ENCODE results near the gene HSD17B10. TPM values are rescaled to one million over a fixed set of nuclear protein-coding genes. Genes with fewer than 3 reads are reported as not detected.

The HSD17B10 gene
- polyA plus RNA-seq, 1 donor from 2014 or later, result 112 TPM

GRCh38 chrX:53458082-53458481 is 23.9 kb upstream of the HSD17B10 start:
- H3K27me3 ChIP-seq (ENCODE audit: insufficient read depth, low read depth, low read length), result no peaks in the 10 kb centered on the region
- H3K36me3 ChIP-seq (ENCODE audit: insufficient read depth, low read length), result no peaks in the 10 kb centered on the region
- no peaks in the 10 kb centered on the region for H3K79me2 ChIP-seq (replicated peaks; ENCODE audit: insufficient read depth, low read length)
- H3F3A ChIP-seq (ENCODE audit: insufficient read depth, low read length, poor library complexity, severe bottlenecking), result no peaks in the 10 kb centered on the region
- no peak overlapping the region for H3K27ac ChIP-seq (ENCODE audit: low read length)
- no peak overlapping the region for H3K4me2 ChIP-seq (ENCODE audit: low read length)
- H3K4me3 ChIP-seq (ENCODE audit: low read length), result no peak overlapping the region
- no peak overlapping the region for H3K9ac ChIP-seq (ENCODE audit: low read length)
- no peaks in the 10 kb centered on the region for H4K20me1 ChIP-seq (ENCODE audit: insufficient read depth)
- no peak overlapping the region for H2AFZ ChIP-seq (ENCODE audit: low read depth, low read length)
- H3K9me2 ChIP-seq (ENCODE audit: insufficient read depth, low read length), result no peaks in the 10 kb centered on the region
- TF ChIP-seq CTCF (IDR thresholded peaks at IDR 0.05; ENCODE audit: poor library complexity, severe bottlenecking), result no peak
- no peak for TF ChIP-seq TAF1 (IDR thresholded peaks at IDR 0.05; ENCODE audit: low read depth)
- TF ChIP-seq EZH2 (IDR thresholded peaks at IDR 0.05; ENCODE audit: borderline replicate concordance, insufficient read depth, low read length, poor library complexity, severe bottlenecking), result no peak
- TF ChIP-seq MXI1 (conservative IDR thresholded peaks at IDR 0.05; ENCODE audit: poor library complexity, severe bottlenecking), result no peak
- TF ChIP-seq EP300 (conservative IDR thresholded peaks at IDR 0.05; ENCODE audit: poor library complexity, severe bottlenecking), result no peak
- TF ChIP-seq, protein P1, sequence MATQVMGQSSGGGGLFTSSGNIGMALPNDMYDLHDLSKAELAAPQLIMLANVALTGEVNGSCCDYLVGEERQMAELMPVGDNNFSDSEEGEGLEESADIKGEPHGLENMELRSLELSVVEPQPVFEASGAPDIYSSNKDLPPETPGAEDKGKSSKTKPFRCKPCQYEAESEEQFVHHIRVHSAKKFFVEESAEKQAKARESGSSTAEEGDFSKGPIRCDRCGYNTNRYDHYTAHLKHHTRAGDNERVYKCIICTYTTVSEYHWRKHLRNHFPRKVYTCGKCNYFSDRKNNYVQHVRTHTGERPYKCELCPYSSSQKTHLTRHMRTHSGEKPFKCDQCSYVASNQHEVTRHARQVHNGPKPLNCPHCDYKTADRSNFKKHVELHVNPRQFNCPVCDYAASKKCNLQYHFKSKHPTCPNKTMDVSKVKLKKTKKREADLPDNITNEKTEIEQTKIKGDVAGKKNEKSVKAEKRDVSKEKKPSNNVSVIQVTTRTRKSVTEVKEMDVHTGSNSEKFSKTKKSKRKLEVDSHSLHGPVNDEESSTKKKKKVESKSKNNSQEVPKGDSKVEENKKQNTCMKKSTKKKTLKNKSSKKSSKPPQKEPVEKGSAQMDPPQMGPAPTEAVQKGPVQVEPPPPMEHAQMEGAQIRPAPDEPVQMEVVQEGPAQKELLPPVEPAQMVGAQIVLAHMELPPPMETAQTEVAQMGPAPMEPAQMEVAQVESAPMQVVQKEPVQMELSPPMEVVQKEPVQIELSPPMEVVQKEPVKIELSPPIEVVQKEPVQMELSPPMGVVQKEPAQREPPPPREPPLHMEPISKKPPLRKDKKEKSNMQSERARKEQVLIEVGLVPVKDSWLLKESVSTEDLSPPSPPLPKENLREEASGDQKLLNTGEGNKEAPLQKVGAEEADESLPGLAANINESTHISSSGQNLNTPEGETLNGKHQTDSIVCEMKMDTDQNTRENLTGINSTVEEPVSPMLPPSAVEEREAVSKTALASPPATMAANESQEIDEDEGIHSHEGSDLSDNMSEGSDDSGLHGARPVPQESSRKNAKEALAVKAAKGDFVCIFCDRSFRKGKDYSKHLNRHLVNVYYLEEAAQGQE (IDR thresholded peaks at IDR 0.05; ENCODE audit: borderline replicate concordance), result no peak
- no peak for TF ChIP-seq SMC3 (conservative IDR thresholded peaks at IDR 0.05; ENCODE audit: poor library complexity)
- TF ChIP-seq POLR2AphosphoS5 (IDR thresholded peaks at IDR 0.05), result no peak
- TF ChIP-seq RAD21 (conservative IDR thresholded peaks at IDR 0.05), result no peak
- H3K9me3 ChIP-seq (ENCODE audit: low read length), result no peaks in the 10 kb centered on the region

GRCh38 chrX:53456254-53456653 is 22.1 kb upstream of the HSD17B10 start:
- H3F3A ChIP-seq (ENCODE audit: insufficient read depth, low read length, poor library complexity, severe bottlenecking), result no peaks in the 10 kb centered on the region
- H3K9me2 ChIP-seq (ENCODE audit: insufficient read depth, low read length), result no peaks in the 10 kb centered on the region
- H3K36me3 ChIP-seq (ENCODE audit: insufficient read depth, low read length), result no peaks in the 10 kb centered on the region
- no peaks in the 10 kb centered on the region for H3K79me2 ChIP-seq (replicated peaks; ENCODE audit: insufficient read depth, low read length)
- no peaks in the 10 kb centered on the region for H4K20me1 ChIP-seq (ENCODE audit: insufficient read depth)
- TF ChIP-seq SMC3 (conservative IDR thresholded peaks at IDR 0.05; ENCODE audit: poor library complexity) (no peak), RAD21 (conservative IDR thresholded peaks at IDR 0.05) (no peak), TAF1 (IDR thresholded peaks at IDR 0.05; ENCODE audit: low read depth) (no peak), CTCF (IDR thresholded peaks at IDR 0.05; ENCODE audit: poor library complexity, severe bottlenecking) (no peak), MXI1 (conservative IDR thresholded peaks at IDR 0.05; ENCODE audit: poor library complexity, severe bottlenecking) (no peak), EP300 (conservative IDR thresholded peaks at IDR 0.05; ENCODE audit: poor library complexity, severe bottlenecking) (no peak), POLR2AphosphoS5 (IDR thresholded peaks at IDR 0.05) (no peak), EZH2 (IDR thresholded peaks at IDR 0.05; ENCODE audit: borderline replicate concordance, insufficient read depth, low read length, poor library complexity, severe bottlenecking) (no peak)
- TF ChIP-seq, protein P1 (IDR thresholded peaks at IDR 0.05; ENCODE audit: borderline replicate concordance), result no peak
- H3K4me2 ChIP-seq (ENCODE audit: low read length), result no peak overlapping the region
- no peaks in the 10 kb centered on the region for H3K27me3 ChIP-seq (ENCODE audit: insufficient read depth, low read depth, low read length)
- no peaks in the 10 kb centered on the region for H3K9me3 ChIP-seq (ENCODE audit: low read length)
- no peak overlapping the region for H3K4me3 ChIP-seq (ENCODE audit: low read length)
- H3K9ac ChIP-seq (ENCODE audit: low read length), result no peak overlapping the region
- H2AFZ ChIP-seq (ENCODE audit: low read depth, low read length), result no peak overlapping the region
- H3K27ac ChIP-seq (ENCODE audit: low read length), result no peak overlapping the region
